GM12878 (cell line): ENCODE data around the gene RAB25. TPM values are rescaled to one million over a fixed set of nuclear protein-coding genes. Genes with fewer than 3 reads are reported as not detected.
A peak's percentile ranks its signal among the peaks of the same experiment; 100 is the strongest.

Source experiments
- CBFB ChIP-seq: IDR thresholded peaks from 2 replicates; pipeline ENCODE4 v1.6.1; 2016; ENCODE audit warnings: antibody characterized with exemption, low read depth
- CREB1 ChIP-seq: IDR thresholded peaks from 2 replicates; pipeline ENCODE4 v1.6.1; 2012; ENCODE audit warnings: low read depth, mild to moderate bottlenecking, inconsistent platforms
- CREM ChIP-seq: IDR thresholded peaks from 2 replicates; pipeline ENCODE4 v1.6.1; 2014; ENCODE audit warnings: antibody characterized with exemption, low read depth
- FOS ChIP-seq: IDR thresholded peaks from 3 replicates; pipeline ENCODE4 v1.6.1; 2011; ENCODE audit warnings: borderline replicate concordance; ENCODE audit not compliant: insufficient read length; ENCODE audit errors: extremely low read depth
- HCFC1 ChIP-seq: fragments of 150-350 bp; IDR thresholded peaks from 2 replicates; pipeline ENCODE4 v1.6.1; 2014; ENCODE audit warnings: low read length
- NR2F1 ChIP-seq: fragments of 450-650 bp; conservative IDR thresholded peaks from 2 replicates; pipeline ENCODE4 v1.6.1; 2017; ENCODE audit warnings: mild to moderate bottlenecking
- POLR2AphosphoS2 ChIP-seq: IDR thresholded peaks from 2 replicates; pipeline ENCODE4 v1.6.1; 2011; ENCODE audit warnings: low read depth, mild to moderate bottlenecking, low read length, improper control_type of control experiment, moderate library complexity
- POU2F2 ChIP-seq: IDR thresholded peaks from 3 replicates; pipeline ENCODE4 v1.6.1; 2011; ENCODE audit warnings: low read depth, mild to moderate bottlenecking, low read length, borderline replicate concordance
- RAD21 ChIP-seq: IDR thresholded peaks from 2 replicates; pipeline ENCODE4 v1.6.1; 2011; ENCODE audit warnings: mild to moderate bottlenecking, low read depth, low read length, moderate library complexity; ENCODE audit not compliant: insufficient read depth
- RELA ChIP-seq: fragments of 450-650 bp; IDR thresholded peaks from 2 replicates; pipeline ENCODE4 v1.8.0; 2014; ENCODE audit warnings: borderline replicate concordance; ENCODE audit not compliant: partially characterized antibody
- SIN3A ChIP-seq: IDR thresholded peaks from 2 replicates; pipeline ENCODE4 v1.6.1; 2012; ENCODE audit warnings: low read depth, low read length, improper control_type of control experiment
- SMAD5 ChIP-seq: IDR thresholded peaks from 2 replicates; pipeline ENCODE4 v1.6.1; 2016; ENCODE audit warnings: antibody characterized with exemption, low read depth
- SREBF1 ChIP-seq: IDR thresholded peaks from 2 replicates; pipeline ENCODE4 v1.6.1; 2012; ENCODE audit warnings: mild to moderate bottlenecking, low read length
- ZNF207 ChIP-seq: fragments of 450-650 bp; IDR thresholded peaks from 2 replicates; pipeline ENCODE4 v1.6.1; 2014; ENCODE audit warnings: antibody characterized with exemption, mild to moderate bottlenecking, borderline replicate concordance
- polyA plus RNA-seq, 11 experiments: library from polyadenylated mRNA; depleted of rRNA in 4 of 11; unstranded in 6 of 11; stranded (reverse) in 5 of 11; fragments of >200 nt; fragmentation: Nextera tagmentation in 4 of 11; fragmentation: Illumina TruSeq in 1 of 11; extraction: Ambion mirVana in 4 of 11; extraction: Trizol in 1 of 11; gene quantifications; 1 replicate in 1 of 11; 2 replicates in 10 of 11; pipeline versions ENCODE4 v1.2.1 to v1.2.3, GENCODE V29; 2011 to 2016; ENCODE audit warnings: inconsistent platforms in 2 of 11, missing spikeins in 2 of 11, low read depth in 1 of 11
- total RNA-seq, 4 experiments: library from RNA; depleted of rRNA in 3 of 4; stranded (reverse); fragments of >200 nt in 3 of 4; fragmentation: Illumina TruSeq in 1 of 4; extraction: Trizol in 1 of 4; gene quantifications; 2 replicates each; pipeline versions ENCODE4 v1.2.1 to v1.2.3, GENCODE V29; 2013 to 2021
- TF ChIP-seq, protein P1 (sequence below): fragments of 450-650 bp; IDR thresholded peaks from 2 replicates; pipeline ENCODE4 v1.6.1; 2016; ENCODE audit warnings: mild to moderate bottlenecking, moderate library complexity, borderline replicate concordance

The RAB25 gene
- total and polyA plus RNA-seq, 10 of the 15 experiments (the other 5 are each of a cell fraction or from before 2014, with no cell fraction given) = 0.16 to 0.36 (median 0.22) TPM; not detected in 7

DNA sequence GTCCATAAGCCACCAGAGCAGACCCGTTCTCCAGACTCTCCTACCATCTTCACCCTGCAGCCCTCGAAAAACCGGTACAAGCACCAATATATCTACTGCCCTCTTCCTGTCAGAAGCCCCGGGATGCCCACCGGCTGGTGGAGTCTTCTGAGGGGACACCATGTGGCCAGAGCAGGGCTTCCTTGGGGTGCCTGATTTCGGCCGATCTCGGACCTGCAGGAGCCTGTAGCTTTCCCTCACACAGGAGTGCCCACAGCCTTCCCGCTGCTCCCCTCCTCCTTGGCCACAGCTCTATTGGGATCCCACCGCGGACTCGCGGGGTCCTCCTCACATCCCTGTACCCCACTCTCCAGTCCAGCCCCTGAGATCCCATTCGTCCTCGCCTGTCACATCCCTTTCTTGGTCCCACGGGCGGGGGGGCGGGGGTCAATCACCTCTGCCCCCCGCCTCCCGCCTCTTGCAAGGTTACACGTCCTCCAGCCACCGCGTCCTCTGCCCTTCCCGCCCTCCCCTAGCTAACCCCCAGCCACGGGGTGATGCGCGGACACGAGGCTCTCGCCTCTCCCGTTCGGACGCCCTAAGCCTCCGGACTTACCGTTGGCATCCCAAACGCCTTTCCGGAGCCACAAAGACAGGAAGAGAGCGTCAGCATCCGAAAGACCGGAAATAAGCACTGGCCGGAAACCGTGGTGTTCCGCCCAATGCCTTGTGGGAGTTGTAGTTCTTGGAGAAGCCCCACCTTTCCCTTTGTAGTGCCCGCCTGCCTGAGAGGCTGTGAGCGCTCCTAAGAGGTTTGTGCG is 40.5 kb upstream of the RAB25 start, which contains the start of gene SSR2 (continued):
- TF ChIP-seq RELA = peak; percentile 32
- TF ChIP-seq SREBF1 = peak; percentile 37; the same call in 1 of the 2 replicates
- peak; percentile 68; the same call in 1 of the 2 replicates for TF ChIP-seq SIN3A
- TF ChIP-seq RAD21 = no peak
- TF ChIP-seq POLR2AphosphoS2 = peak; percentile 68; the same call in 1 of the 2 replicates
- peak; percentile 74; the same call in 1 of the 2 replicates for TF ChIP-seq SMAD5
- 0 out of 2 replicates have a peak, but pooled peaks have one; percentile 81 for TF ChIP-seq ZNF207
- TF ChIP-seq, protein P1, sequence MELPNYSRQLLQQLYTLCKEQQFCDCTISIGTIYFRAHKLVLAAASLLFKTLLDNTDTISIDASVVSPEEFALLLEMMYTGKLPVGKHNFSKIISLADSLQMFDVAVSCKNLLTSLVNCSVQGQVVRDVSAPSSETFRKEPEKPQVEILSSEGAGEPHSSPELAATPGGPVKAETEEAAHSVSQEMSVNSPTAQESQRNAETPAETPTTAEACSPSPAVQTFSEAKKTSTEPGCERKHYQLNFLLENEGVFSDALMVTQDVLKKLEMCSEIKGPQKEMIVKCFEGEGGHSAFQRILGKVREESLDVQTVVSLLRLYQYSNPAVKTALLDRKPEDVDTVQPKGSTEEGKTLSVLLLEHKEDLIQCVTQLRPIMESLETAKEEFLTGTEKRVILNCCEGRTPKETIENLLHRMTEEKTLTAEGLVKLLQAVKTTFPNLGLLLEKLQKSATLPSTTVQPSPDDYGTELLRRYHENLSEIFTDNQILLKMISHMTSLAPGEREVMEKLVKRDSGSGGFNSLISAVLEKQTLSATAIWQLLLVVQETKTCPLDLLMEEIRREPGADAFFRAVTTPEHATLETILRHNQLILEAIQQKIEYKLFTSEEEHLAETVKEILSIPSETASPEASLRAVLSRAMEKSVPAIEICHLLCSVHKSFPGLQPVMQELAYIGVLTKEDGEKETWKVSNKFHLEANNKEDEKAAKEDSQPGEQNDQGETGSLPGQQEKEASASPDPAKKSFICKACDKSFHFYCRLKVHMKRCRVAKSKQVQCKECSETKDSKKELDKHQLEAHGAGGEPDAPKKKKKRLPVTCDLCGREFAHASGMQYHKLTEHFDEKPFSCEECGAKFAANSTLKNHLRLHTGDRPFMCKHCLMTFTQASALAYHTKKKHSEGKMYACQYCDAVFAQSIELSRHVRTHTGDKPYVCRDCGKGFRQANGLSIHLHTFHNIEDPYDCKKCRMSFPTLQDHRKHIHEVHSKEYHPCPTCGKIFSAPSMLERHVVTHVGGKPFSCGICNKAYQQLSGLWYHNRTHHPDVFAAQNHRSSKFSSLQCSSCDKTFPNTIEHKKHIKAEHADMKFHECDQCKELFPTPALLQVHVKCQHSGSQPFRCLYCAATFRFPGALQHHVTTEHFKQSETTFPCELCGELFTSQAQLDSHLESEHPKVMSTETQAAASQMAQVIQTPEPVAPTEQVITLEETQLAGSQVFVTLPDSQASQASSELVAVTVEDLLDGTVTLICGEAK = peak; percentile 94
- TF ChIP-seq CREB1 = peak; percentile 89
- peak; percentile 92 for TF ChIP-seq HCFC1
- no peak for TF ChIP-seq FOS
- TF ChIP-seq POU2F2 = 0 out of 3 replicates have a peak, but pooled peaks have one; percentile 32
- peak; percentile 56; the same call in 1 of the 2 replicates for TF ChIP-seq CBFB
- peak; percentile 88 for TF ChIP-seq CREM
- 0 out of 2 replicates have a peak, but pooled peaks have one; percentile 23 for TF ChIP-seq NR2F1
